ENCODE data around the gene KLHL8.

Gene KLHL8

DNA sequence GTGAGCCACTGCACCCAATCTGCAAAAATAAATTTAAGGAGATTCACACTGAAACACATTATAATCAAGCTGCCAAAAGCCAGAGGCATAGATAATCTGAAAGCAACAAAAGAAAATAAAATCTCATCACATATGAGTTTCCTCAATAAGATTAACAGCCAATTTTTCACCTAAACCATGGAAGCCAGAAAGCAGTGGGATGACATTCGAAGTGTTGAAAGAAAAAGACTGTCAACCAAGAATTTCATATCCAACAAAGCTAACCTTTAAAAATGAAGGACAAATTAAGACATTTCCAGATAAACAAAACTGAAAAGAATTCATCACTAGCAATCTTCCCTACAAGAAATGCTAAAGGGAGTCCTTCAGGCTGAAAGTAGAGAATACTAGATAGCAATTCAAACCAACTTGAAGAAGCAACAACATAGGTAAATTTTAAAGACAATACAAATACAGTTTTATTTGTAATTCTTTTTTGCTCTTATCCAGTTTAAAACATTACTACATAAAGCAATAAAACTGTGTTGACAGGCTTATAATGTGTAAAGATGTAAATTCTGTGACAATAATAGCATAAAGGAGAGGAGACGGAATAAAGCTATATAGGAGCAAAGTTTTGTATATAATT is 23.1 kb upstream of the KLHL8 start:
- DNase-seq (ENCODE audit: low read depth in 1 of 2, low spot score in 1 of 2), result no peak
- TF ChIP-seq, protein P1, sequence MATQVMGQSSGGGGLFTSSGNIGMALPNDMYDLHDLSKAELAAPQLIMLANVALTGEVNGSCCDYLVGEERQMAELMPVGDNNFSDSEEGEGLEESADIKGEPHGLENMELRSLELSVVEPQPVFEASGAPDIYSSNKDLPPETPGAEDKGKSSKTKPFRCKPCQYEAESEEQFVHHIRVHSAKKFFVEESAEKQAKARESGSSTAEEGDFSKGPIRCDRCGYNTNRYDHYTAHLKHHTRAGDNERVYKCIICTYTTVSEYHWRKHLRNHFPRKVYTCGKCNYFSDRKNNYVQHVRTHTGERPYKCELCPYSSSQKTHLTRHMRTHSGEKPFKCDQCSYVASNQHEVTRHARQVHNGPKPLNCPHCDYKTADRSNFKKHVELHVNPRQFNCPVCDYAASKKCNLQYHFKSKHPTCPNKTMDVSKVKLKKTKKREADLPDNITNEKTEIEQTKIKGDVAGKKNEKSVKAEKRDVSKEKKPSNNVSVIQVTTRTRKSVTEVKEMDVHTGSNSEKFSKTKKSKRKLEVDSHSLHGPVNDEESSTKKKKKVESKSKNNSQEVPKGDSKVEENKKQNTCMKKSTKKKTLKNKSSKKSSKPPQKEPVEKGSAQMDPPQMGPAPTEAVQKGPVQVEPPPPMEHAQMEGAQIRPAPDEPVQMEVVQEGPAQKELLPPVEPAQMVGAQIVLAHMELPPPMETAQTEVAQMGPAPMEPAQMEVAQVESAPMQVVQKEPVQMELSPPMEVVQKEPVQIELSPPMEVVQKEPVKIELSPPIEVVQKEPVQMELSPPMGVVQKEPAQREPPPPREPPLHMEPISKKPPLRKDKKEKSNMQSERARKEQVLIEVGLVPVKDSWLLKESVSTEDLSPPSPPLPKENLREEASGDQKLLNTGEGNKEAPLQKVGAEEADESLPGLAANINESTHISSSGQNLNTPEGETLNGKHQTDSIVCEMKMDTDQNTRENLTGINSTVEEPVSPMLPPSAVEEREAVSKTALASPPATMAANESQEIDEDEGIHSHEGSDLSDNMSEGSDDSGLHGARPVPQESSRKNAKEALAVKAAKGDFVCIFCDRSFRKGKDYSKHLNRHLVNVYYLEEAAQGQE (IDR thresholded peaks at IDR 0.05; ENCODE audit: insufficient replicate concordance, low read depth), result no peak
- TF ChIP-seq SPI1 (IDR thresholded peaks at IDR 0.05; ENCODE audit: borderline replicate concordance, low read depth) (no peak), POLR2AphosphoS5 (IDR thresholded peaks at IDR 0.05; ENCODE audit: low read depth) (no peak), GABPA (IDR thresholded peaks at IDR 0.05; ENCODE audit: low read depth) (no peak)
- TF ChIP-seq, protein P2, sequence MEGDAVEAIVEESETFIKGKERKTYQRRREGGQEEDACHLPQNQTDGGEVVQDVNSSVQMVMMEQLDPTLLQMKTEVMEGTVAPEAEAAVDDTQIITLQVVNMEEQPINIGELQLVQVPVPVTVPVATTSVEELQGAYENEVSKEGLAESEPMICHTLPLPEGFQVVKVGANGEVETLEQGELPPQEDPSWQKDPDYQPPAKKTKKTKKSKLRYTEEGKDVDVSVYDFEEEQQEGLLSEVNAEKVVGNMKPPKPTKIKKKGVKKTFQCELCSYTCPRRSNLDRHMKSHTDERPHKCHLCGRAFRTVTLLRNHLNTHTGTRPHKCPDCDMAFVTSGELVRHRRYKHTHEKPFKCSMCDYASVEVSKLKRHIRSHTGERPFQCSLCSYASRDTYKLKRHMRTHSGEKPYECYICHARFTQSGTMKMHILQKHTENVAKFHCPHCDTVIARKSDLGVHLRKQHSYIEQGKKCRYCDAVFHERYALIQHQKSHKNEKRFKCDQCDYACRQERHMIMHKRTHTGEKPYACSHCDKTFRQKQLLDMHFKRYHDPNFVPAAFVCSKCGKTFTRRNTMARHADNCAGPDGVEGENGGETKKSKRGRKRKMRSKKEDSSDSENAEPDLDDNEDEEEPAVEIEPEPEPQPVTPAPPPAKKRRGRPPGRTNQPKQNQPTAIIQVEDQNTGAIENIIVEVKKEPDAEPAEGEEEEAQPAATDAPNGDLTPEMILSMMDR (IDR thresholded peaks at IDR 0.05; ENCODE audit: insufficient read depth, low read length), result no peak

DNA sequence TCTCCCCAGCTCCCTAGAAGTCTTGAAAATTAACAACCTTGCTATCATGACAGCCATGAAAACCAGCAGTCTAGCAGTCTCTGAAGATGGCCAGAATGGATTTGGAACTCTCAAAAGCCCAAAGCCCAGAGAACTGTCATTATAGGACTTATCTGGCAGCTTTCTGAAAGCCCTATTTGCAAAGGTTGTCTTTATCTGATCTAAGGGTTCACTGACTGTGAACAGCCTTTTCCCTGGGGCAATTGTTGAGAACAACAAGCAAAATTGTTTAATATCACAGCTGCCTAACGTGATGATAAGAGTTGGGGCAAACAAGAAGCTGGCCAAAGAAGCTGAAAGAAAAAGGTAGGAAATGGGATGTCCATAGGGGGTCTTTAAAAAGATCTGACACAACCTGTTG is 20.9 kb upstream of the KLHL8 start:
- TF ChIP-seq POLR2AphosphoS5 (IDR thresholded peaks at IDR 0.05; ENCODE audit: low read depth) (no peak), SPI1 (IDR thresholded peaks at IDR 0.05; ENCODE audit: borderline replicate concordance, low read depth) (no peak), GABPA (IDR thresholded peaks at IDR 0.05; ENCODE audit: low read depth) (no peak)
- TF ChIP-seq, protein P2 (IDR thresholded peaks at IDR 0.05; ENCODE audit: insufficient read depth, low read length), result no peak
- TF ChIP-seq, protein P1 (IDR thresholded peaks at IDR 0.05; ENCODE audit: insufficient replicate concordance, low read depth), result no peak
- no peak for DNase-seq (ENCODE audit: low read depth in 1 of 2, low spot score in 1 of 2)
- Histone ChIP-seq H3K27ac (replicated peaks) (no peak overlapping the region), H3K4me3 (replicated peaks; ENCODE audit: insufficient read depth, low read length) (no peak overlapping the region), H3K27me3 (ENCODE audit: insufficient read depth, poor library complexity, severe bottlenecking) (no peaks in the 10 kb centered on the region)

More for the DNA sequence above, 23.1 kb upstream of the KLHL8 start:
- Histone ChIP-seq H3K27me3 (ENCODE audit: insufficient read depth, poor library complexity, severe bottlenecking) (no peaks in the 10 kb centered on the region), H3K27ac (replicated peaks) (no peak overlapping the region), H3K4me3 (replicated peaks; ENCODE audit: insufficient read depth, low read length) (no peak overlapping the region)

DNA sequence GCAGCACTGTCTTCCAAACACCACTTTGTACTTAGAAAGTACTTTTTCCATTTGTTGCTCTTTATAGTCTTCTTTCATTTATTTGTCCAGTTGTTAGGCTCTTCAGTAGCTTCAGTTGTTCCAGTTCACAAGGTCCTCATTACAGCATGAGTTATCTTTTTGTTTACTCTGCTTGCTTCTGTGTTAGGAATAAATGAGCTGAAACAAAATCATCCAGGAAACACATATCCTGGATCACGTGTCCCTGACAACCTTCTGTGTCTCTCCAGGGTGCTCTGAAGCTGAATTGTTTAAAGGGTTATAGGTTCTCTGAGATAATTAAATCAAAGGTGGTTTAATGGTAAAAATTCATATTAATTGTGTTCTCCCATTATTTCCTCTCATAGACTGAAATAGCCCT is 19.9 kb upstream of the KLHL8 start:
- no peak for DNase-seq (ENCODE audit: low read depth in 1 of 2, low spot score in 1 of 2)

DNA sequence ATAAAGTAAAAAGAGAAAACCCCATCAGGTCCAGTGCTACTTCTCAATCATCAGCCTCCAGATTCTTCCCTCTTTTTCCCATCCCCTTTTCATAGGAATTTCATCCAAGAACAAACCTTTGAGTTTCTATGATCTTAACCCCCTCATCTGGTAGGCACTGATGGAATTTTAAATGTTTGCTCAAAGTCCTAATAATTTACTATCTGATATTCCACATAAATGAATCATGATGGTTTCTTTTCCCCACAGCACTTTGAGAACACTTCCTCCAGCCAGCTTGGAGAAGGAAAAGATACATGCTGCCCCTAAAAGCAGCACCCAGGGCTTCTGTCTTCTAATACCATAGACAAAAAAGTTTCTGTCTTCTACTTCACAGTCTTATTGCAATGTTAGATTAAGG is 19.4 kb upstream of the KLHL8 start:
- TF ChIP-seq GABPA (IDR thresholded peaks at IDR 0.05; ENCODE audit: low read depth) (no peak), SPI1 (IDR thresholded peaks at IDR 0.05; ENCODE audit: borderline replicate concordance, low read depth) (no peak), POLR2AphosphoS5 (IDR thresholded peaks at IDR 0.05; ENCODE audit: low read depth) (no peak)
- TF ChIP-seq, protein P2 (IDR thresholded peaks at IDR 0.05; ENCODE audit: insufficient read depth, low read length), result no peak
- TF ChIP-seq, protein P1 (IDR thresholded peaks at IDR 0.05; ENCODE audit: insufficient replicate concordance, low read depth), result no peak
- Histone ChIP-seq H3K4me3 (replicated peaks; ENCODE audit: insufficient read depth, low read length) (no peak overlapping the region), H3K27ac (replicated peaks) (no peak overlapping the region), H3K27me3 (ENCODE audit: insufficient read depth, poor library complexity, severe bottlenecking) (no peaks in the 10 kb centered on the region)
- DNase-seq (ENCODE audit: low read depth in 1 of 2, low spot score in 1 of 2), result no peak

More for the DNA sequence above, 19.9 kb upstream of the KLHL8 start:
- Histone ChIP-seq H3K27ac (replicated peaks) (no peak overlapping the region), H3K4me3 (replicated peaks; ENCODE audit: insufficient read depth, low read length) (no peak overlapping the region), H3K27me3 (ENCODE audit: insufficient read depth, poor library complexity, severe bottlenecking) (no peaks in the 10 kb centered on the region)
- no peak for TF ChIP-seq GABPA (IDR thresholded peaks at IDR 0.05; ENCODE audit: low read depth)

All from HL-60 (cell line).